Endothelial cell of umbilical vein (primary cell): ENCODE measurements around the gene SLC45A2. TPM values are rescaled to one million over a fixed set of nuclear protein-coding genes. Genes with fewer than 3 reads are reported as not detected.

Source experiments
- BruUV-seq: library from RNA; stranded (reverse); fragments of 400-500 nt; replicated peaks from 2 replicates; lab custom pipeline; 2021; lab: Mats Ljungman, UMichigan
- CTCF ChIA-PET: fragments of 300-600, 350-600 bp; sonication (Branson Sonifier 250); formaldehyde crosslinking; loops from one replicate; lab custom pipeline; 2021; ENCODE audit warnings: antibody characterized with exemption, inconsistent platforms; lab: Charles Lee
- POLR2A ChIA-PET: fragments of 300-600, 350-600 bp; sonication (Branson Sonifier 250); formaldehyde crosslinking; loops from one replicate; lab custom pipeline; 2021; ENCODE audit warnings: antibody characterized with exemption, inconsistent platforms; lab: Charles Lee
- DNase-seq: peaks from one replicate; pipeline ENCODE4 v3.0.0-alpha.2; 2011; ENCODE audit warnings: low read depth, low spot score
- FAIRE-seq: peaks from 2 replicates; lab custom pipeline; 2011; peaks lifted over from hg19 to GRCh38; lab: Jason Lieb, UNC
- H2AFZ ChIP-seq: 2 replicates; pipeline ENCODE4 v1.6.0; 2012; ENCODE audit warnings: low read depth, low read length, control low read depth, inconsistent platforms
- H3K27ac ChIP-seq: 2 replicates; pipeline ENCODE4 v1.5.1; 2011; ENCODE audit warnings: low read depth, mild to moderate bottlenecking, control low read depth, low read length, moderate library complexity; ENCODE audit not compliant: insufficient read depth
- H3K27me3 ChIP-seq, 2 experiments: 2 replicates each; pipeline versions ENCODE4 v1.6.0 to v1.6.1; 2011; ENCODE audit warnings: low read length in 2 of 2, mixed read lengths in 1 of 2; ENCODE audit not compliant: control insufficient read depth in 2 of 2, insufficient read depth in 2 of 2
- H3K36me3 ChIP-seq, 2 experiments: 2 replicates in 1 of 2; 3 replicates in 1 of 2; pipeline ENCODE4 v1.5.1; 2011; ENCODE audit warnings: low read length in 2 of 2, mild to moderate bottlenecking in 1 of 2, moderate library complexity in 1 of 2; ENCODE audit not compliant: control insufficient read depth in 2 of 2, insufficient read depth in 2 of 2; ENCODE audit errors: extremely low read depth in 1 of 2
- H3K4me1 ChIP-seq: 3 replicates; pipeline ENCODE4 v1.5.1; 2011; ENCODE audit warnings: mild to moderate bottlenecking, low read length; ENCODE audit not compliant: control insufficient read depth, insufficient read depth; ENCODE audit errors: extremely low read depth
- H3K4me2 ChIP-seq: 2 replicates; pipeline ENCODE4 v1.6.1; 2011; ENCODE audit warnings: low read length, control low read depth, mixed read lengths; ENCODE audit not compliant: insufficient read depth
- H3K4me3 ChIP-seq, 3 experiments: fragments of 200-600 bp in 1 of 3; sonication (generic), shearing (Covaris generic) in 1 of 3; replicated peaks in 1 of 3; 2 replicates each; pipeline ENCODE4 v1.5.1; 2011 to 2016; ENCODE audit warnings: control low read depth in 3 of 3, low read length in 3 of 3, mild to moderate bottlenecking in 2 of 3, inconsistent platforms in 1 of 3, low read depth in 1 of 3, moderate library complexity in 1 of 3; ENCODE audit not compliant: insufficient read depth in 1 of 3
- H3K79me2 ChIP-seq: 2 replicates; pipeline ENCODE4 v1.6.0; 2012; ENCODE audit warnings: low read length, inconsistent platforms; ENCODE audit not compliant: control insufficient read depth, insufficient read depth
- H3K9ac ChIP-seq: replicated peaks from 2 replicates; pipeline ENCODE3; 2011; ENCODE audit warnings: low read length, control low read depth; ENCODE audit not compliant: insufficient read depth; ENCODE audit errors: extremely low read depth
- H3K9me1 ChIP-seq: replicated peaks from 3 replicates; pipeline ENCODE4 v1.6.0; 2011; ENCODE audit warnings: mild to moderate bottlenecking, low read length; ENCODE audit not compliant: control insufficient read depth, insufficient read depth; ENCODE audit errors: extremely low read depth
- H3K9me3 ChIP-seq: replicated peaks from 2 replicates; pipeline ENCODE4 v1.5.1; 2012; ENCODE audit warnings: low read length, inconsistent platforms; ENCODE audit not compliant: control insufficient read depth, insufficient read depth
- H4K20me1 ChIP-seq: replicated peaks from 2 replicates; pipeline ENCODE3; 2011; ENCODE audit warnings: mild to moderate bottlenecking, low read length; ENCODE audit not compliant: control insufficient read depth, insufficient read depth; ENCODE audit errors: extremely low read depth
- EZH2 ChIP-seq: IDR thresholded peaks from 2 replicates; pipeline ENCODE4 v1.6.1; 2012; ENCODE audit warnings: borderline replicate concordance, low read depth, mild to moderate bottlenecking, moderate library complexity, low read length, inconsistent platforms; ENCODE audit not compliant: severe bottlenecking
- FOS ChIP-seq: IDR thresholded peaks from 2 replicates; pipeline ENCODE4 v1.6.1; 2011; ENCODE audit warnings: mild to moderate bottlenecking, low read length, moderate library complexity, borderline replicate concordance; ENCODE audit not compliant: insufficient read depth
- GATA2 ChIP-seq: IDR thresholded peaks from 2 replicates; pipeline ENCODE4 v1.7.0; 2011; ENCODE audit warnings: low read depth, mild to moderate bottlenecking, moderate library complexity, mixed read lengths, low read length; ENCODE audit not compliant: insufficient read length, insufficient read depth
- JUN ChIP-seq: IDR thresholded peaks from 2 replicates; pipeline ENCODE4 v1.6.1; 2011; ENCODE audit warnings: borderline replicate concordance, low read depth; ENCODE audit not compliant: insufficient read length, insufficient read depth
- MYC ChIP-seq: IDR thresholded peaks from one replicate; pipeline ENCODE4 v1.6.1; 2011; ENCODE audit warnings: mild to moderate bottlenecking, low read depth, low read length
- POLR2A ChIP-seq: IDR thresholded peaks from 2 replicates; pipeline ENCODE4 v1.6.1; 2012; ENCODE audit warnings: low read depth, mild to moderate bottlenecking, control low read depth, low read length
- POLR2AphosphoS5 ChIP-seq: IDR thresholded peaks from 2 replicates; pipeline ENCODE4 v1.6.1; 2012; ENCODE audit warnings: low read depth, mild to moderate bottlenecking, control low read depth, low read length, moderate library complexity; ENCODE audit not compliant: insufficient read depth
- dilution Hi-C: fragments of 300-500 bp; cut with MboI; formaldehyde crosslinking; loops from one replicate; pipeline ENCODE4 v1.15.0; 2019; ENCODE audit warnings: low sequenced_read_pairs; ENCODE audit not compliant: extremely low pct_ligation_motif_present
- intact Hi-C: fragments of 100-400 bp; cut with micrococcal nuclease; formaldehyde crosslinking; loops from one replicate; pipeline ENCODE4 v1.10.0; 2022
- polyA plus RNA-seq, 4 experiments: library from polyadenylated mRNA; depleted of rRNA in 3 of 4; stranded (reverse) in 3 of 4; unstranded in 1 of 4; fragments of >200 nt; gene quantifications; 2 replicates each; pipeline versions ENCODE4 v1.2.1 to v1.2.3, GENCODE V29; 2011 to 2012; ENCODE audit warnings: missing spikeins in 1 of 4
- total RNA-seq: library from RNA; stranded (reverse); gene quantifications from 2 replicates; pipeline ENCODE4 v1.2.3, GENCODE V29; 2021
- TF ChIP-seq, protein P1 (sequence below): IDR thresholded peaks from 2 replicates; pipeline ENCODE4 v1.6.1; 2011; ENCODE audit not compliant: insufficient read depth, insufficient read length
- TF ChIP-seq, protein P2 (sequence below), 2 donors: IDR thresholded peaks; 1 replicate in 1 of 2; 2 replicates in 1 of 2; pipeline ENCODE4 v1.5.1; 2011; ENCODE audit warnings: low read length in 2 of 2, mild to moderate bottlenecking in 2 of 2, moderate library complexity in 2 of 2, control low read depth in 1 of 2, inconsistent platforms in 1 of 2, low read depth in 1 of 2; ENCODE audit not compliant: insufficient read depth in 1 of 2; ENCODE audit errors: extremely low read depth in 1 of 2

SLC45A2 gene
- total and polyA plus RNA-seq, 2 donors (not counting 3 experiments of a cell fraction or from before 2014, with no cell fraction given), result not detected

DNA sequence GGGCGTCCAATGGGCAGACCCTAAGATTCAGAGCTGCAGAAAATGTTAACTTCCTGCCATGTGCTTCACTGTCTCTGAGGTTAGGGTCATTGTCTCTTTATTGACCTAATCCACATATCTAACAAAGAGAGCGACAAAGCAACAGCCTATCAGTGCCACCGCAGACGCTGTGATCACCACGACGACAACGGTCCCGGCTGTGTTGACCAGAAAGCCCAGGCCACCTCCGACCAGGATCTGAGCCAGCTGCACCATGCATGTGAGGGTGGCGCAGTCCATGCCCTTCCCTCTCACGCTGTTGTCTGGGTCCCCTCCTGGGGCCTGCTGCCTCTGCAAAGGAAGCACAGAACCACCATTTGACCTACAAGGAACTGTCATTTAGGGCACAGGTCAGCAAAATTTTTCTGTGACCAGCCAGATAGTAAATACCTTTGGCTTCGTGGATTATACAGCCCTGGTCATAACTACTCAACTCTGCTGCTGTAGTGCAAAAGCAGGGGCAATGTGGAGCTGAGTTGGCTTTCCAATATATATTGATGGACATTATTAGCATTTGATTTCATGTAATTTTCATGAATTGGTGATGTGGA is 39.9 kb downstream of the SLC45A2 start:
- H3K4me1 ChIP-seq, result no peaks in the 10 kb centered on the region
- H3K27ac ChIP-seq, result no peak overlapping the region
- DNase-seq (no peak), FAIRE-seq (no peak)
- intact Hi-C loops (no loop called here), dilution Hi-C loops (no loop called here)
- no peaks in the 10 kb centered on the region for H3K79me2 ChIP-seq
- TF ChIP-seq, protein P1, sequence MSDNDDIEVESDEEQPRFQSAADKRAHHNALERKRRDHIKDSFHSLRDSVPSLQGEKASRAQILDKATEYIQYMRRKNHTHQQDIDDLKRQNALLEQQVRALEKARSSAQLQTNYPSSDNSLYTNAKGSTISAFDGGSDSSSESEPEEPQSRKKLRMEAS, result no peak
- TF ChIP-seq POLR2AphosphoS5 (no peak), MYC (no peak), GATA2 (no peak), FOS (no peak), POLR2A (no peak), JUN (no peak), EZH2 (no peak)
- TF ChIP-seq, protein P2, sequence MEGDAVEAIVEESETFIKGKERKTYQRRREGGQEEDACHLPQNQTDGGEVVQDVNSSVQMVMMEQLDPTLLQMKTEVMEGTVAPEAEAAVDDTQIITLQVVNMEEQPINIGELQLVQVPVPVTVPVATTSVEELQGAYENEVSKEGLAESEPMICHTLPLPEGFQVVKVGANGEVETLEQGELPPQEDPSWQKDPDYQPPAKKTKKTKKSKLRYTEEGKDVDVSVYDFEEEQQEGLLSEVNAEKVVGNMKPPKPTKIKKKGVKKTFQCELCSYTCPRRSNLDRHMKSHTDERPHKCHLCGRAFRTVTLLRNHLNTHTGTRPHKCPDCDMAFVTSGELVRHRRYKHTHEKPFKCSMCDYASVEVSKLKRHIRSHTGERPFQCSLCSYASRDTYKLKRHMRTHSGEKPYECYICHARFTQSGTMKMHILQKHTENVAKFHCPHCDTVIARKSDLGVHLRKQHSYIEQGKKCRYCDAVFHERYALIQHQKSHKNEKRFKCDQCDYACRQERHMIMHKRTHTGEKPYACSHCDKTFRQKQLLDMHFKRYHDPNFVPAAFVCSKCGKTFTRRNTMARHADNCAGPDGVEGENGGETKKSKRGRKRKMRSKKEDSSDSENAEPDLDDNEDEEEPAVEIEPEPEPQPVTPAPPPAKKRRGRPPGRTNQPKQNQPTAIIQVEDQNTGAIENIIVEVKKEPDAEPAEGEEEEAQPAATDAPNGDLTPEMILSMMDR (IDR thresholded peaks at IDR 0.05; ENCODE audit: extremely low read depth in 1 of 2, insufficient read depth in 1 of 2, low read depth in 1 of 2, low read length in 2 of 2), result no peak
- H2AFZ ChIP-seq, result no peak overlapping the region
- no peak overlapping the region for H3K9ac ChIP-seq
- H3K9me3 ChIP-seq, result no peaks in the 10 kb centered on the region
- peaks cover 10 to 23% of the 10 kb centered on the region in 2 experiments for H3K27me3 ChIP-seq
- CTCF ChIA-PET, result interaction anchor here (0.7 to 2.1 kb wide), 4 partner anchors 9 to 356 kb away, joined by 4 to 9 read pairs (median 7); no protein-coding TSS in a partner anchor
- H3K4me2 ChIP-seq, result no peak overlapping the region
- H3K9me1 ChIP-seq, result no peaks in the 10 kb centered on the region
- POLR2A ChIA-PET, result no interaction called here
- H4K20me1 ChIP-seq, result no peaks in the 10 kb centered on the region
- no peaks in the 10 kb centered on the region for H3K36me3 ChIP-seq
- no TSS peak for BruUV-seq
- H3K4me3 ChIP-seq, result no peak overlapping the region
